MM.1S (cell line): ENCODE data around the gene ARPC5.

ENCODE experiments used
- DNase-seq: peaks from one replicate; pipeline ENCODE4 v3.0.0-alpha.2; 2015
- H2AFZ ChIP-seq: fragments of 300-600 bp; sonication (generic); 2 replicates; pipeline ENCODE4 v1.6.0; 2016; ENCODE audit warnings: antibody characterized with exemption, low read length
- H3F3A ChIP-seq: fragments of 300-600 bp; sonication (generic); 2 replicates; pipeline ENCODE4 v1.6.1; 2016; ENCODE audit warnings: mild to moderate bottlenecking, antibody characterized with exemption, low read length, moderate library complexity, mixed read lengths; ENCODE audit not compliant: insufficient read depth
- H3K27ac ChIP-seq: fragments of 300-600 bp; sonication (generic); 2 replicates; pipeline ENCODE4 v1.5.1; 2016; ENCODE audit warnings: mild to moderate bottlenecking, low read length
- H3K27me3 ChIP-seq: fragments of 300-600 bp; sonication (generic); replicated peaks from 2 replicates; pipeline ENCODE4 v1.6.0; 2016; ENCODE audit warnings: low read length; ENCODE audit not compliant: insufficient read depth
- H3K36me3 ChIP-seq: fragments of 300-600 bp; sonication (generic); replicated peaks from 2 replicates; pipeline ENCODE4 v1.6.1; 2016; ENCODE audit warnings: mild to moderate bottlenecking, low read length, mixed read lengths; ENCODE audit not compliant: insufficient read depth
- H3K4me1 ChIP-seq: fragments of 300-600 bp; sonication (generic); 2 replicates; pipeline ENCODE4 v1.6.1; 2016; ENCODE audit warnings: low read length, mixed read lengths
- H3K4me2 ChIP-seq: fragments of 300-600 bp; sonication (generic); 2 replicates; pipeline ENCODE4 v1.6.0; 2016; ENCODE audit warnings: low read depth, low read length
- H3K4me3 ChIP-seq: fragments of 300-600 bp; sonication (generic); 2 replicates; pipeline ENCODE4 v1.5.1; 2016; ENCODE audit warnings: low read length, mixed read lengths
- H3K79me2 ChIP-seq: fragments of 300-600 bp; sonication (generic); 2 replicates; pipeline ENCODE4 v1.6.1; 2016; ENCODE audit warnings: mixed run types, low read length, mixed read lengths
- H3K9ac ChIP-seq: fragments of 300-600 bp; sonication (generic); 2 replicates; pipeline ENCODE4 v1.6.1; 2016; ENCODE audit warnings: low read length, mixed read lengths
- H3K9me2 ChIP-seq: fragments of 300-600 bp; sonication (generic); replicated peaks from 2 replicates; pipeline ENCODE4 v1.6.1; 2016; ENCODE audit warnings: mild to moderate bottlenecking, low read length, mixed read lengths; ENCODE audit not compliant: insufficient read depth
- H3K9me3 ChIP-seq: fragments of 300-600 bp; sonication (generic); replicated peaks from 2 replicates; pipeline ENCODE4 v1.6.1; 2016; ENCODE audit warnings: mild to moderate bottlenecking, low read length, mixed read lengths; ENCODE audit not compliant: insufficient read depth
- H4K20me1 ChIP-seq: fragments of 300-600 bp; sonication (generic); 2 replicates; pipeline ENCODE4 v1.6.1; 2016; ENCODE audit warnings: mild to moderate bottlenecking, low read length, moderate library complexity, mixed read lengths; ENCODE audit not compliant: insufficient read depth
- EZH2 ChIP-seq: fragments of 300-600 bp; sonication (generic); optimal IDR thresholded peaks from 2 replicates; pipeline ENCODE3; 2017; ENCODE audit warnings: low read depth, mild to moderate bottlenecking, antibody characterized with exemption, low read length, mixed read lengths
- EZH2phosphoT487 ChIP-seq: fragments of 300-600 bp; sonication (generic); IDR thresholded peaks from 2 replicates; pipeline ENCODE4 v1.6.1; 2018; ENCODE audit warnings: antibody characterized with exemption, low read length
- TF ChIP-seq, protein P1 (sequence below): fragments of 300-600 bp; sonication (generic); IDR thresholded peaks from 2 replicates; pipeline ENCODE4 v1.5.1; 2016; ENCODE audit warnings: antibody characterized with exemption, low read length, mixed read lengths

Gene ARPC5

GRCh38 chr1:183596500-183596899, 39.1 kb downstream of the ARPC5 start:
- Histone ChIP-seq H3K27me3 (no peaks in the 10 kb centered on the region), H4K20me1 (no peaks in the 10 kb centered on the region), H3K9me2 (no peaks in the 10 kb centered on the region), H2AFZ (no peak overlapping the region), H3K4me1 (peaks cover 28% of the 10 kb centered on the region), H3K9me3 (no peaks in the 10 kb centered on the region), H3K4me2 (no peak overlapping the region), H3K27ac (no peak overlapping the region), H3K79me2 (no peaks in the 10 kb centered on the region), H3K36me3 (no peaks in the 10 kb centered on the region), H3K9ac (no peak overlapping the region), H3K4me3 (no peak overlapping the region), H3F3A (no peaks in the 10 kb centered on the region; the same call in 1 of the 2 replicates)
- no peak for DNase-seq
- TF ChIP-seq EZH2 = no peak
- TF ChIP-seq, protein P1, sequence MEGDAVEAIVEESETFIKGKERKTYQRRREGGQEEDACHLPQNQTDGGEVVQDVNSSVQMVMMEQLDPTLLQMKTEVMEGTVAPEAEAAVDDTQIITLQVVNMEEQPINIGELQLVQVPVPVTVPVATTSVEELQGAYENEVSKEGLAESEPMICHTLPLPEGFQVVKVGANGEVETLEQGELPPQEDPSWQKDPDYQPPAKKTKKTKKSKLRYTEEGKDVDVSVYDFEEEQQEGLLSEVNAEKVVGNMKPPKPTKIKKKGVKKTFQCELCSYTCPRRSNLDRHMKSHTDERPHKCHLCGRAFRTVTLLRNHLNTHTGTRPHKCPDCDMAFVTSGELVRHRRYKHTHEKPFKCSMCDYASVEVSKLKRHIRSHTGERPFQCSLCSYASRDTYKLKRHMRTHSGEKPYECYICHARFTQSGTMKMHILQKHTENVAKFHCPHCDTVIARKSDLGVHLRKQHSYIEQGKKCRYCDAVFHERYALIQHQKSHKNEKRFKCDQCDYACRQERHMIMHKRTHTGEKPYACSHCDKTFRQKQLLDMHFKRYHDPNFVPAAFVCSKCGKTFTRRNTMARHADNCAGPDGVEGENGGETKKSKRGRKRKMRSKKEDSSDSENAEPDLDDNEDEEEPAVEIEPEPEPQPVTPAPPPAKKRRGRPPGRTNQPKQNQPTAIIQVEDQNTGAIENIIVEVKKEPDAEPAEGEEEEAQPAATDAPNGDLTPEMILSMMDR = no peak
- no peak for TF ChIP-seq EZH2phosphoT487

DNA sequence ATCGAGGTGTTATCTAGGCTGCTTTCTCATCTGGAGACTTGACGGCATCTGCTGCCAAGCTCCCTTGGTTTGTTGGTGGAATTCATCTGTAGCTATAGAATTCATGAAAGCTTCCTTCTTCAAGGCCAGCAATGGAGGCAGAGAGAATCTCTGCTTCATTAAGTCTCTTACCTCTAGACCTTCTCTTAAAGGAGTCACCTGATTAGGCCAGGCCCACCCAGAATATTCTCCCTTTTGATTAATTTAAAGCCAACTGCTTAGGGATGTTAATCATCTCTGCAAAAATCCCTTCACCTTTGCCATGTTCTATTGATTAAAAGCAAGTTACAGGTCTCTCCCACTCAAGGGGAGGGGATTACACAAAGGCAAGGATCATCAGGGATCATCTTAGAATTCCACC, 40.0 kb downstream of the ARPC5 start:
- Histone ChIP-seq H3K36me3 (no peaks in the 10 kb centered on the region), H3K4me2 (no peak overlapping the region), H3K27me3 (no peaks in the 10 kb centered on the region), H4K20me1 (no peaks in the 10 kb centered on the region), H2AFZ (no peak overlapping the region), H3F3A (peaks cover 7% of the 10 kb centered on the region), H3K9me2 (no peaks in the 10 kb centered on the region), H3K4me1 (peaks cover 35% of the 10 kb centered on the region), H3K9me3 (no peaks in the 10 kb centered on the region), H3K27ac (no peak overlapping the region), H3K79me2 (no peaks in the 10 kb centered on the region), H3K4me3 (no peak overlapping the region), H3K9ac (no peak overlapping the region)
- TF ChIP-seq EZH2 = no peak
- TF ChIP-seq EZH2phosphoT487 = no peak
- TF ChIP-seq, protein P1 = no peak
- DNase-seq = no peak

DNA sequence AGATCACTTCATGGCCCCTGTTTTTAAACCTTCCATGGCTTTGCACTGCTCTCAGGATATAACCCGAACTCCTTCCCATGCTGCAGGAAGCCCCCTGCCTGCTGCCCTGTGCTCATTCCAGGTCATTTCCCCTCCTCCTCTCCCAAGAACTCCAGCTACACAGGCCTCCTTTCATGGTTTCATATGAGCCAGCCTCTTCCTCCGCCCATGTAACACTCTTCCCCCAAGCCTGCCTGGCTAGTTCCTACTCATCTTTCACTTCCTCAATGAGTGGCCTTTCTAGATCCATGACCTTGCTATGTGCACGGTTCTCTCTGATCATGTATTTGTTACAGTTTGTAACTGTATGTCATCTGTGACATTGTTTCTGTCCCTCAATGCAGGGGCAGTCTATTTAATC, 42.2 kb downstream of the ARPC5 start:
- peak overlapping the region; percentile 54 for H2AFZ ChIP-seq
- peak; percentile 45 for DNase-seq
- no peaks in the 10 kb centered on the region for H3K36me3 ChIP-seq
- H3K4me2 ChIP-seq = peak overlapping the region; percentile 32; the same call in 1 of the 2 replicates
- peaks cover 24% of the 10 kb centered on the region for H3F3A ChIP-seq
- no peak overlapping the region for H3K4me3 ChIP-seq
- H3K9me2 ChIP-seq = no peaks in the 10 kb centered on the region
- H3K27me3 ChIP-seq = no peaks in the 10 kb centered on the region
- peak overlapping the region; percentile 39; the same call in 1 of the 2 replicates for H3K27ac ChIP-seq
- peaks cover 45% of the 10 kb centered on the region for H3K4me1 ChIP-seq
- no peak for TF ChIP-seq EZH2phosphoT487
- no peak for TF ChIP-seq EZH2
- H4K20me1 ChIP-seq = no peaks in the 10 kb centered on the region
- H3K79me2 ChIP-seq = peaks cover 5% of the 10 kb centered on the region
- no peaks in the 10 kb centered on the region for H3K9me3 ChIP-seq
- H3K9ac ChIP-seq = no peak overlapping the region

GRCh38 chr1:183592733-183593132, 42.9 kb downstream of the ARPC5 start:
- Histone ChIP-seq H3K27me3 (no peaks in the 10 kb centered on the region), H3K4me3 (no peak overlapping the region), H3K27ac (peak overlapping the region; percentile 39; the same call in 1 of the 2 replicates), H3F3A (peaks cover 24% of the 10 kb centered on the region), H4K20me1 (no peaks in the 10 kb centered on the region), H3K9ac (no peak overlapping the region), H3K9me3 (no peaks in the 10 kb centered on the region), H3K4me1 (peaks cover 42% of the 10 kb centered on the region), H3K79me2 (peaks cover 8% of the 10 kb centered on the region), H3K36me3 (no peaks in the 10 kb centered on the region), H3K4me2 (peak overlapping the region; percentile 32; the same call in 1 of the 2 replicates), H3K9me2 (no peaks in the 10 kb centered on the region), H2AFZ (no peak overlapping the region)
- no peak for TF ChIP-seq EZH2phosphoT487
- TF ChIP-seq, protein P1 = no peak
- no peak for TF ChIP-seq EZH2
- no peak for DNase-seq
